GM12878 (cell line): Measurements from ENCODE around the gene GPBP1L1. TPM values are rescaled to one million over a fixed set of nuclear protein-coding genes. Genes with fewer than 3 reads are reported as not detected.
A peak's percentile ranks its signal among the peaks of the same experiment; 100 is the strongest.

Source experiments
- ASH2L ChIP-seq: fragments of 300-600, 200-600 bp; sonication (generic); IDR thresholded peaks from 2 replicates; pipeline ENCODE4 v1.6.1; 2017; ENCODE audit warnings: low read depth, mild to moderate bottlenecking, borderline replicate concordance
- BACH1 ChIP-seq: fragments of 450-650 bp; IDR thresholded peaks from 2 replicates; pipeline ENCODE4 v1.6.1; 2017; ENCODE audit warnings: mild to moderate bottlenecking, borderline replicate concordance
- CREB1 ChIP-seq: IDR thresholded peaks from 2 replicates; pipeline ENCODE4 v1.6.1; 2012; ENCODE audit warnings: low read depth, mild to moderate bottlenecking, inconsistent platforms
- FOXK2 ChIP-seq: fragments of 450-650 bp; IDR thresholded peaks from 2 replicates; pipeline ENCODE4 v1.6.1; 2017; ENCODE audit warnings: mild to moderate bottlenecking, moderate library complexity
- HDAC2 ChIP-seq: fragments of 200-600 bp; sonication (generic); IDR thresholded peaks from 2 replicates; pipeline ENCODE4 v1.6.1; 2017
- IKZF1 ChIP-seq: fragments of 450-650 bp; conservative IDR thresholded peaks from 2 replicates; pipeline ENCODE4 v1.6.1; 2017; ENCODE audit warnings: antibody characterized with exemption, mild to moderate bottlenecking
- KDM1A ChIP-seq: fragments of 200-600 bp; sonication (generic); IDR thresholded peaks from 2 replicates; pipeline ENCODE4 v1.6.1; 2016; ENCODE audit warnings: borderline replicate concordance
- MEF2A ChIP-seq: IDR thresholded peaks from 2 replicates; pipeline ENCODE4 v1.6.1; 2011; ENCODE audit warnings: low read depth, mild to moderate bottlenecking, low read length, moderate library complexity; ENCODE audit not compliant: insufficient read depth
- RAD21 ChIP-seq: IDR thresholded peaks from 2 replicates; pipeline ENCODE4 v1.6.1; 2011; ENCODE audit warnings: mild to moderate bottlenecking, low read depth, low read length, moderate library complexity; ENCODE audit not compliant: insufficient read depth
- RCOR1 ChIP-seq: conservative IDR thresholded peaks from 2 replicates; pipeline ENCODE4 v1.6.1; 2012; ENCODE audit warnings: low read depth, low read length, improper control_type of control experiment
- RFX5 ChIP-seq: IDR thresholded peaks from 2 replicates; pipeline ENCODE4 v1.6.1; 2011; ENCODE audit warnings: low read depth, low read length, improper control_type of control experiment
- RUNX3 ChIP-seq: IDR thresholded peaks from 2 replicates; pipeline ENCODE4 v1.6.1; 2012; ENCODE audit warnings: low read length, inconsistent platforms
- SIN3A ChIP-seq: IDR thresholded peaks from 2 replicates; pipeline ENCODE4 v1.6.1; 2012; ENCODE audit warnings: low read depth, low read length, improper control_type of control experiment
- SPI1 ChIP-seq: IDR thresholded peaks from 2 replicates; pipeline ENCODE4 v1.6.1; 2011; ENCODE audit warnings: low read depth, mild to moderate bottlenecking, low read length, moderate library complexity, borderline replicate concordance; ENCODE audit not compliant: insufficient read depth
- STAT3 ChIP-seq: IDR thresholded peaks from 2 replicates; pipeline ENCODE4 v1.6.1; 2011; ENCODE audit warnings: low read depth, low read length, improper control_type of control experiment
- TCF12 ChIP-seq: IDR thresholded peaks from 2 replicates; pipeline ENCODE4 v1.6.1; 2011; ENCODE audit warnings: low read depth, mild to moderate bottlenecking, low read length
- ZNF274 ChIP-seq: IDR thresholded peaks from one replicate; pipeline ENCODE4 v1.8.0; 2011; ENCODE audit not compliant: insufficient read length, insufficient read depth
- ZNF622 ChIP-seq: fragments of 450-650 bp; IDR thresholded peaks from 2 replicates; pipeline ENCODE4 v1.6.1; 2017; ENCODE audit warnings: mild to moderate bottlenecking, inconsistent platforms
- polyA plus RNA-seq, 11 experiments: library from polyadenylated mRNA; depleted of rRNA in 4 of 11; unstranded in 6 of 11; stranded (reverse) in 5 of 11; fragments of >200 nt; fragmentation: Nextera tagmentation in 4 of 11; fragmentation: Illumina TruSeq in 1 of 11; extraction: Ambion mirVana in 4 of 11; extraction: Trizol in 1 of 11; gene quantifications; 1 replicate in 1 of 11; 2 replicates in 10 of 11; pipeline versions ENCODE4 v1.2.1 to v1.2.3, GENCODE V29; 2011 to 2016; ENCODE audit warnings: inconsistent platforms in 2 of 11, missing spikeins in 2 of 11, low read depth in 1 of 11
- total RNA-seq, 4 experiments: library from RNA; depleted of rRNA in 3 of 4; stranded (reverse); fragments of >200 nt in 3 of 4; fragmentation: Illumina TruSeq in 1 of 4; extraction: Trizol in 1 of 4; gene quantifications; 2 replicates each; pipeline versions ENCODE4 v1.2.1 to v1.2.3, GENCODE V29; 2013 to 2021
- TF ChIP-seq, protein P1 (sequence below): fragments of 450-650 bp; IDR thresholded peaks from 2 replicates; pipeline ENCODE4 v1.6.1; 2016; ENCODE audit warnings: mild to moderate bottlenecking, moderate library complexity, borderline replicate concordance
- TF ChIP-seq, protein P2 (sequence below): fragments of 450-650 bp; IDR thresholded peaks from 2 replicates; pipeline ENCODE4 v1.6.1; 2017; ENCODE audit warnings: antibody characterized with exemption, mild to moderate bottlenecking, moderate library complexity
- TF ChIP-seq, protein P3 (sequence below): IDR thresholded peaks from 2 replicates; pipeline ENCODE4 v1.6.1; 2011; ENCODE audit warnings: mild to moderate bottlenecking, low read depth, low read length, moderate library complexity; ENCODE audit not compliant: insufficient replicate concordance
- TF ChIP-seq, protein P4 (sequence below): fragments of 450-650 bp; IDR thresholded peaks from 2 replicates; pipeline ENCODE4 v1.6.1; 2018; ENCODE audit warnings: mild to moderate bottlenecking, low read depth, moderate library complexity; ENCODE audit not compliant: partially characterized antibody

The GPBP1L1 gene
- total and polyA plus RNA-seq, 10 of the 15 experiments (the other 5 are each of a cell fraction or from before 2014, with no cell fraction given): 37.3 to 91.6 (median 81.2) TPM

GRCh38 chr1:45583264-45583665, 103.1 kb downstream of the GPBP1L1 start (continued):
- TF ChIP-seq, protein P1, sequence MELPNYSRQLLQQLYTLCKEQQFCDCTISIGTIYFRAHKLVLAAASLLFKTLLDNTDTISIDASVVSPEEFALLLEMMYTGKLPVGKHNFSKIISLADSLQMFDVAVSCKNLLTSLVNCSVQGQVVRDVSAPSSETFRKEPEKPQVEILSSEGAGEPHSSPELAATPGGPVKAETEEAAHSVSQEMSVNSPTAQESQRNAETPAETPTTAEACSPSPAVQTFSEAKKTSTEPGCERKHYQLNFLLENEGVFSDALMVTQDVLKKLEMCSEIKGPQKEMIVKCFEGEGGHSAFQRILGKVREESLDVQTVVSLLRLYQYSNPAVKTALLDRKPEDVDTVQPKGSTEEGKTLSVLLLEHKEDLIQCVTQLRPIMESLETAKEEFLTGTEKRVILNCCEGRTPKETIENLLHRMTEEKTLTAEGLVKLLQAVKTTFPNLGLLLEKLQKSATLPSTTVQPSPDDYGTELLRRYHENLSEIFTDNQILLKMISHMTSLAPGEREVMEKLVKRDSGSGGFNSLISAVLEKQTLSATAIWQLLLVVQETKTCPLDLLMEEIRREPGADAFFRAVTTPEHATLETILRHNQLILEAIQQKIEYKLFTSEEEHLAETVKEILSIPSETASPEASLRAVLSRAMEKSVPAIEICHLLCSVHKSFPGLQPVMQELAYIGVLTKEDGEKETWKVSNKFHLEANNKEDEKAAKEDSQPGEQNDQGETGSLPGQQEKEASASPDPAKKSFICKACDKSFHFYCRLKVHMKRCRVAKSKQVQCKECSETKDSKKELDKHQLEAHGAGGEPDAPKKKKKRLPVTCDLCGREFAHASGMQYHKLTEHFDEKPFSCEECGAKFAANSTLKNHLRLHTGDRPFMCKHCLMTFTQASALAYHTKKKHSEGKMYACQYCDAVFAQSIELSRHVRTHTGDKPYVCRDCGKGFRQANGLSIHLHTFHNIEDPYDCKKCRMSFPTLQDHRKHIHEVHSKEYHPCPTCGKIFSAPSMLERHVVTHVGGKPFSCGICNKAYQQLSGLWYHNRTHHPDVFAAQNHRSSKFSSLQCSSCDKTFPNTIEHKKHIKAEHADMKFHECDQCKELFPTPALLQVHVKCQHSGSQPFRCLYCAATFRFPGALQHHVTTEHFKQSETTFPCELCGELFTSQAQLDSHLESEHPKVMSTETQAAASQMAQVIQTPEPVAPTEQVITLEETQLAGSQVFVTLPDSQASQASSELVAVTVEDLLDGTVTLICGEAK: no peak
- TF ChIP-seq RFX5 (peak; percentile 100), BACH1 (no peak), CREB1 (peak; percentile 96), RCOR1 (no peak), SIN3A (no peak), KDM1A (no peak), ZNF274 (no peak), FOXK2 (no peak), TCF12 (0 out of 2 replicates have a peak, but pooled peaks have one; percentile 14), ASH2L (no peak), HDAC2 (no peak), IKZF1 (no peak), ZNF622 (no peak), RAD21 (no peak), STAT3 (no peak), MEF2A (no peak), SPI1 (no peak), RUNX3 (no peak)
- TF ChIP-seq, protein P2, sequence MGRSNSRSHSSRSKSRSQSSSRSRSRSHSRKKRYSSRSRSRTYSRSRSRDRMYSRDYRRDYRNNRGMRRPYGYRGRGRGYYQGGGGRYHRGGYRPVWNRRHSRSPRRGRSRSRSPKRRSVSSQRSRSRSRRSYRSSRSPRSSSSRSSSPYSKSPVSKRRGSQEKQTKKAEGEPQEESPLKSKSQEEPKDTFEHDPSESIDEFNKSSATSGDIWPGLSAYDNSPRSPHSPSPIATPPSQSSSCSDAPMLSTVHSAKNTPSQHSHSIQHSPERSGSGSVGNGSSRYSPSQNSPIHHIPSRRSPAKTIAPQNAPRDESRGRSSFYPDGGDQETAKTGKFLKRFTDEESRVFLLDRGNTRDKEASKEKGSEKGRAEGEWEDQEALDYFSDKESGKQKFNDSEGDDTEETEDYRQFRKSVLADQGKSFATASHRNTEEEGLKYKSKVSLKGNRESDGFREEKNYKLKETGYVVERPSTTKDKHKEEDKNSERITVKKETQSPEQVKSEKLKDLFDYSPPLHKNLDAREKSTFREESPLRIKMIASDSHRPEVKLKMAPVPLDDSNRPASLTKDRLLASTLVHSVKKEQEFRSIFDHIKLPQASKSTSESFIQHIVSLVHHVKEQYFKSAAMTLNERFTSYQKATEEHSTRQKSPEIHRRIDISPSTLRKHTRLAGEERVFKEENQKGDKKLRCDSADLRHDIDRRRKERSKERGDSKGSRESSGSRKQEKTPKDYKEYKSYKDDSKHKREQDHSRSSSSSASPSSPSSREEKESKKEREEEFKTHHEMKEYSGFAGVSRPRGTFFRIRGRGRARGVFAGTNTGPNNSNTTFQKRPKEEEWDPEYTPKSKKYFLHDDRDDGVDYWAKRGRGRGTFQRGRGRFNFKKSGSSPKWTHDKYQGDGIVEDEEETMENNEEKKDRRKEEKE: no peak
- TF ChIP-seq, protein P3, sequence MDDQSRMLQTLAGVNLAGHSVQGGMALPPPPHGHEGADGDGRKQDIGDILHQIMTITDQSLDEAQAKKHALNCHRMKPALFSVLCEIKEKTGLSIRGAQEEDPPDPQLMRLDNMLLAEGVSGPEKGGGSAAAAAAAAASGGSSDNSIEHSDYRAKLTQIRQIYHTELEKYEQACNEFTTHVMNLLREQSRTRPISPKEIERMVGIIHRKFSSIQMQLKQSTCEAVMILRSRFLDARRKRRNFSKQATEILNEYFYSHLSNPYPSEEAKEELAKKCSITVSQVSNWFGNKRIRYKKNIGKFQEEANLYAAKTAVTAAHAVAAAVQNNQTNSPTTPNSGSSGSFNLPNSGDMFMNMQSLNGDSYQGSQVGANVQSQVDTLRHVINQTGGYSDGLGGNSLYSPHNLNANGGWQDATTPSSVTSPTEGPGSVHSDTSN: peak; percentile 37
- TF ChIP-seq, protein P4, sequence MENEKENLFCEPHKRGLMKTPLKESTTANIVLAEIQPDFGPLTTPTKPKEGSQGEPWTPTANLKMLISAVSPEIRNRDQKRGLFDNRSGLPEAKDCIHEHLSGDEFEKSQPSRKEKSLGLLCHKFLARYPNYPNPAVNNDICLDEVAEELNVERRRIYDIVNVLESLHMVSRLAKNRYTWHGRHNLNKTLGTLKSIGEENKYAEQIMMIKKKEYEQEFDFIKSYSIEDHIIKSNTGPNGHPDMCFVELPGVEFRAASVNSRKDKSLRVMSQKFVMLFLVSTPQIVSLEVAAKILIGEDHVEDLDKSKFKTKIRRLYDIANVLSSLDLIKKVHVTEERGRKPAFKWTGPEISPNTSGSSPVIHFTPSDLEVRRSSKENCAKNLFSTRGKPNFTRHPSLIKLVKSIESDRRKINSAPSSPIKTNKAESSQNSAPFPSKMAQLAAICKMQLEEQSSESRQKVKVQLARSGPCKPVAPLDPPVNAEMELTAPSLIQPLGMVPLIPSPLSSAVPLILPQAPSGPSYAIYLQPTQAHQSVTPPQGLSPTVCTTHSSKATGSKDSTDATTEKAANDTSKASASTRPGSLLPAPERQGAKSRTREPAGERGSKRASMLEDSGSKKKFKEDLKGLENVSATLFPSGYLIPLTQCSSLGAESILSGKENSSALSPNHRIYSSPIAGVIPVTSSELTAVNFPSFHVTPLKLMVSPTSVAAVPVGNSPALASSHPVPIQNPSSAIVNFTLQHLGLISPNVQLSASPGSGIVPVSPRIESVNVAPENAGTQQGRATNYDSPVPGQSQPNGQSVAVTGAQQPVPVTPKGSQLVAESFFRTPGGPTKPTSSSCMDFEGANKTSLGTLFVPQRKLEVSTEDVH: no peak
